Medulla oblongata (tissue), 1 donor: ENCODE measurements around the gene RAC3.

Experiments
- DNase-seq: peaks from one replicate; pipeline ENCODE4 v3.0.0-alpha.2; 2015; ENCODE audit errors: extremely low spot score

The RAC3 gene

DNA sequence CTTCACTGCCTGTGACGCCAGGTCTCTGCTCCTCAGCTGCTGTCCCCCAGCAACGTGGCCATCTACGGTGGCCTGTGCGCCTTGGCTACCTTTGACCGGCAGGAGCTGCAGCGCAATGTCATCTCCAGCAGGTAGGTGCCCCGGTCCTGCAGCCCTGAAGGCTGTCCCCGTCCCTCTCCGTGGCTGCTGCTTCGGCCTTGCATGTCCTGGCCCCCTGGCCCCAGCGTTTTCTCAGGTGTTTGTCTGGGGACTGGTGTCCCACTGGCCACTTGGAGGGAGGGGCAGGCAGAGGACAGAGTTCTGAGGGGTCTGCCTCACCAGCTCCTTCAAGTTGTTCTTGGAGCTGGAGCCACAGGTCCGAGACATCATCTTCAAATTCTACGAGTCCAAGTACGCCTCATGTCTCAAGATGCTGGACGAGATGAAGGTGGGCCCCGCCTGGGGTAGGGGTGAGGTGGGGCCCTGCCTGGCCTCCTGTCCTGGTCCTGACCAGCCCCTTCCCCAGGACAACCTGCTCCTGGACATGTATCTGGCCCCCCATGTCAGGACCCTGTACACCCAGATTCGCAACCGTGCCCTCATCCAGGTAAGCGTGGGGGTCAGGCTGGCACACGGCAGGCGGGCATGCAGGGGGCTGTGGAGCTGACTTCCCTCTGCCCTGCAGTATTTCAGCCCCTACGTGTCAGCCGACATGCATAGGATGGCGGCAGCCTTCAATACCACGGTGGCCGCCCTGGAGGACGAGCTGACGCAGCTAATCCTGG lies 24.7 kb downstream of the RAC3 start:
- no peak for DNase-seq

GRCh38 chr17:82056729-82057621 lies 25.5 kb downstream of the RAC3 start:
- DNase-seq, result no peak

DNA sequence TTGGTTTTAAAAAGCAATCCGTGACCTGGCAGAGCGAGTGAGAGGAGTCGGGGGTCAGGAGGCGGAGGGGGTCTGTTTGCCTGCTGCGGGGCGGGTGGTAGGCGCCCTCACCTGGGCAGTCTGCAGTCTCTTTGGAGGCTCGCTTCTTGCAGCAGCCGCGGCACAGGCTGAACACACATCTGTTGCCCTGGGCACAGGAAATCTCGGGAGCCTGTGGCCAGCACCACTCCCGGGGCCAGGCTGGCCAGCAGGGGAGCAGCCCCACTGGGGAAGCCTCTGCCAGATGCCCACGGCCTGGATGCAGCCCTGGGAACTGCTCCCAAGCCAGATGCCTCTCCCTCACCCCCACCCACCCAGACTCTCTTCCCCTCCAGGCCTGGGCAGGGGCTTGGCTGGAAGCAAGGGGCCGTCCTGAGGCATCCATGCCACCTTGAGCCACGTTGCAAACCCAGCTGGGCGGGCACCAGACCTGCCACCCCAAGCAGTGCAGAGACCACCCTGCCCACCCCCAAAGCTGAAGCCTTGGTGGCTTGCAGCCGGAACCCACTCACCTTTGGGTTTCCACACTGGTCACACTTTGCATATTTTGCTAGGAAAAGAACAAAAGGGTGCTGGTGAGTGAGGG lies 26.9 kb downstream of the RAC3 start:
- no peak for DNase-seq

- no peak for DNase-seq
Measured at GRCh38 chr17:82058855-82059249, 27.4 kb downstream of the RAC3 start.

GRCh38 chr17:82059272-82060000 lies 28.0 kb downstream of the RAC3 start:
- DNase-seq, result no peak

GRCh38 chr17:82060001-82060380 lies 28.5 kb downstream of the RAC3 start:
- no peak for DNase-seq

- no peak for DNase-seq
Measured at GRCh38 chr17:82060614-82061013, 29.1 kb downstream of the RAC3 start.

DNA sequence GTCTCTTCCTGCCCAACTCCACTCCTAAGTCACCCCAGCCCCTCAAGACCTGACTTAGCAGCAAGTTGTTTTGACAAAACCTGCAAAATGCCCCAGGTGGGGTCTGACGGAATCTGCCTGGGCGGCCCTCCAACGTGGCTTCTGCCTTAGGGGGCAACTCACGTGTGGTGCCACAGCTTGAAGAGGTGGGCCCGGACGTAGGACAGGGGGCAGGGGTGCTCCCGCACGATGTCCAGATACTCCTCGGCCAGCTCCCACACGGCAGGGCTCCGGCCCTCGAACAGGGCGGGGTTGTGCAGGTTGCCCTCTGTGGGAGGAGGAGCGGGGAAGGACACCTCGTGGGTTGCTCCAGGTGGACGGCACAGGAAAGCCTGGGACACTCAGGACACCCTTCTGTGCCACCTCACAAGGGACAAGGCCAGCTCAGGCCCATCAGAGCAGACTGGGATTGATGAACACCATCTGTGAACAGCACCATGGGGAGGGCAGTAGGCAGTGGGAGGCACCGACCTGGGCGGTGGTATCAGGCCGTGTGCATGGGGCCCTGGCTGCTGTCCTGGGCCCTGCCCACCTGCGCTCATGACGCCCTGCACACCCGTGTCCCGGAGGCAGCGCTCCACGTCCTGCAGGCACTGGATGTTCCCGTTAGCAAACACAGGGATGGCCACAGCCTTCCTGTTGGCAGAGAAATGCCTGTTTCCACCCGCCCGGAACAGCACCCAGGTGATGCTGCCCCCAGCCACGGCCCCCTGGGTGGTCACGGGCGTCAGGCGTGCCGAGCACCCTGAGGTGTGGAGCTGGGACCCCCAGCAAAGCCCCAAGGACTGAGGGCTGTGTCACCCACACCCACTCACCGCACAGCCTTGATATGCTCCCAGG lies 29.8 kb downstream of the RAC3 start:
- no peak for DNase-seq

DNA sequence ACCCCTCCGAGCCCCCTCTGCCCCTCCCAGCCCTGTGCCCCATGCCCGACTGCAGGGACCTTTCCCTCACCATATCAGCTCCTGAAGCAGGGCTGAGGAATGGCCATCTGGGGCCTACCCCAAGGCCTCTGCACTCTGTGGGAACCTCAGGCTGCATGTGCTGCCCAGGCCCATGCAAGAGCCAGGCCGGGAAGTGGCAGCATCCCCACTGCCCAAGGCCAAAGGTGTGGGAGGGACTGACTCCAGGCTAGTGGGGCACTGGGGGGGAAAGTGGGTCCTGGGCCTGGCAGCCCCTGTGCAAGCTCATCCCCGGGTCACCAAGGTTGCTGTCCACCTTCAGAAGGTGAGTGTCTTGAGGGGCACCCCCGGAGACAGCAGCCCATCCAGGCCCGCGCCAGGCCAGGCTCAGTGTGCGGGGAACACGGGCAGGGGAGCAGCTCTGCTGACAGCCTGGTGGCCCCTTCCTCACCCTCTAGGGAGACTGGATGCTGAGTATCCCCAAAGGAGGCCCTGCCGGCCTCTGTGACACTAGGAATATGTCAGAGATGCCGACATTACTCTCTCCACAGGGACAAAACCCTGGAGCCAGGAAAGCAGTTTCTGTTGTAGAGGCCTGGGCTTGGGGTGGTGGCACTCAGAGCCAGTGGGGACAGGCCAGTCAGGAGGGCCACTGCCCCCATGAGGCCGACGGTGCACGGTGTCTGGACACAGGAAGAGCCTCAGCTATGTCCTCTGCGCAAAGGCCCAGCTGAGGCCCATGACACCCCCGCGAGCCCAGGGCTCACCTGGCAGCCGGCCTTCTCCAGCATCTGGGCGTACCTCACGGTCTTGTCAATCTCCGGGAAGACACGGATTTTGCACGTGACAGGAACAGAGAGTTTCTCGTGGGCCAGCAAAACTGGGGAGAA lies 30.9 kb downstream of the RAC3 start:
- no peak for DNase-seq

- DNase-seq, result no peak
Measured at GRCh38 chr17:82062984-82063368, 31.5 kb downstream of the RAC3 start.

DNA sequence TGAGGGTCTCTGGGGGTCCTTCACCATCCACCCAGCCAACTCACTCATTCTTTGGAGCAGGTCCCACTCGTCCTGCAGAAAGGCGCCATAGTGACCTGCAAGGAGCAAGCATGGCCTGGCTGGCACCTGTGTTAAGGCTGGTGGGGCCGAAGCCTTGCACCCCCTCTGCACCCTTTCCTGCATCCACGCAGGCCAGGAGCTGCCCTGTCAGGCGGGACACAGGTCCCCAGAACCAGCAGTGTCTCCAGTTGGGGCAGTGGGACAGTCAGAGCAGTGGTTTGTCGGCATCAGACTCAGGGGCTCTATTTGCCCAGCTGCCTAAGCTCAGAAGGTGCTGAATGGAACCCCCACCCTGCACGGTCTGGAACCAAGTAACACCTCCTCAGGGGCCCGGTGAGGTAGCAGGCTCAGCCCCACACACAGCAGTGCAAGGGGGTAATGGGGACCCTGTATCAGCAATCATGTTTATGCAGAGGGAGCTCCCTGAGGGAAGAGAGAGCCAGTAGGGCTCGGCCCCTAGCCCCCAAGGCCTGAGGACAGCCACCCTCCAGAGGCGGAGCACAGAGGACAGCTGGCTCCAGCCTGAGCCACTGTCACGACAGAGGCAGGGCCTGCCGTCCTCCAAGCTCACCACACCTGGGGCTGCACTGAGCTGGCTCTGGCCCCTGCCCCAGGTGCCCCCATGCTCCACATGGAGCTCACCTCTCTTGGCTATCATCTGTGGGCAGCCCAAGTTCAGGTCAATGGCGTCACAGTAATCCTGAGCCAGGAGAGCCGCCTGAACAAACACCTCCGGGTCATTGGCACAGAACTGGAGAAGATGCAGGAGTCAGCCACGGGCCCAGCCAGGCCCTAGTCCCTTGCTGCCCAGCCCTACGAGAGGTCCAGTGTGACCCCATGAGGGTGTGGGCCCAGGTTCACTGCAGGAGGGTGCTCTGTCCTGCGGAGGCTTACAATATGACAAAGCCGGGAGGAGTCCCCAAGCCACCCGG lies 32.2 kb downstream of the RAC3 start:
- DNase-seq, result no peak

- DNase-seq, result no peak
Measured at GRCh38 chr17:82064433-82065192, 33.1 kb downstream of the RAC3 start.

DNA sequence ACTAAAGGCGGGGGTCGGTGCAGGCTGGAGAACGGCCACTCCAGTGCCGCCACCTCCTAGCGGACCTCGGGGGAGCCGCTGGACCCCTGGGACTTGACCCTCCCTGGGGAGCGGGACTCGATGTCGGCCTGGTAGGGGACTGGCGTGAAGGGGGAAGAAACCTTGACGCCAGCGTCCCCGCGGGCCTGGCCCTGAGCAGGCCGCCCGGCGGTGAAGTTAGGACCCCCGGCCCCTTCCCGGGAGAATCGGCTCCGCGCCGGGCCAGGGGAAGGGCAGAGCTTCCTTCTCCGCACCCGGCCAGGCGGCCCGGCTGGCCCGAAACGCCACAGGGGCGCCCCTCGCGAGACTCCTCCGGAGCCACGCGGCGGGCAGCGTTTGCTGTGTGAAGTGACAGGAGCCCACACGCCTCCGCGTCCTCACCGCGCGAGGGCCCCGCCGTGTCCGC lies 33.7 kb downstream of the RAC3 start:
- DNase-seq, result no peak

- peak; percentile 41 for DNase-seq
Measured at GRCh38 chr17:82065638-82066303, 34.3 kb downstream of the RAC3 start, which contains the start of gene DUS1L. Gene DUS1L (minus strand): TSS chr17:82065804. CDS start chr17:82065059, 745 bp downstream.

DNA sequence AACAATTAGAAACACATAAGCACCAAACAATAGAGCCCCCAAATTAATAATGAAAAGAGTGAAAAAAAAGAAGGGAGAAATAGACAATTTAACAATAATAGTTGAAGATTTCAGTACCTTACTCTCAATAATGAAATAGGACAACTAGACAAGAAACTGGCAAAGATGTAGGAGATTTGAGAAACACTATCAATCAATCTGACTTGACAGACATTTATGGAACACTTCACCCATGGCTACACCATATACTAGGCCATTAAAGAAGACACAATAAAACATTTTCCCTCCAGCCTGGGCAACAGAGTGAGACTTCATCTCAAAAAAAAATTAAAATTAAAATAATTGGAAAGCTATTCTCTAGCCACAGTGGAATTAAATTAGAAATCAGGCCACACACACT lies 39.1 kb downstream of the RAC3 start:
- DNase-seq, result no peak

GRCh38 chr17:82072827-82073226 lies 41.3 kb downstream of the RAC3 start:
- DNase-seq, result no peak

DNA sequence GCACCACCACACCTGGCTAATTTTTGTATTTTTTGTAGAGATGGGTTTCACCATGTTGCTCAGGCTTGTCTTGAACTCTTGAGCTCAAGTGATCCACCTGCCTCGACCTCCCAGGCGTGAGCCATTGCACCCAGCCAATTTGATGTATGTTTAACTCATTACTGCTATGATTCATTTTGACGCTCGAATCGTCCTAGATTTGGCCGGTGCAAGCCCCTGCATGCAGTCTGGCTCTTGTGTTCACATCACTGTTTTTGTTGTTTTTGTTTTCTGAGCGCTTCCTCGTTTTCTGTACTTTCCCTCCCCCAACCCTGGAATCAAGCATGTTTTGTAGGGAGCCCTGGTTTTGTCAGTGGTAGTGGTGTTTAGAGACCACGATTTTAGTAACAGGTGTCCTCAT lies 42.0 kb downstream of the RAC3 start:
- no peak for DNase-seq
